GM19351 (cell line): Measurements from ENCODE around the gene TMPRSS3.

Source experiments
- ATAC-seq: cut with Tn5 transposase; IDR thresholded peaks from one replicate; pipeline ENCODE4 v1.9.1; 2021; ENCODE audit warnings: mild to moderate bottlenecking, moderate library complexity; ENCODE audit not compliant: unreplicated experiment

TMPRSS3 gene

GRCh38 chr21:42429021-42429420, 33.2 kb upstream of the TMPRSS3 start:
- no peak for ATAC-seq

DNA sequence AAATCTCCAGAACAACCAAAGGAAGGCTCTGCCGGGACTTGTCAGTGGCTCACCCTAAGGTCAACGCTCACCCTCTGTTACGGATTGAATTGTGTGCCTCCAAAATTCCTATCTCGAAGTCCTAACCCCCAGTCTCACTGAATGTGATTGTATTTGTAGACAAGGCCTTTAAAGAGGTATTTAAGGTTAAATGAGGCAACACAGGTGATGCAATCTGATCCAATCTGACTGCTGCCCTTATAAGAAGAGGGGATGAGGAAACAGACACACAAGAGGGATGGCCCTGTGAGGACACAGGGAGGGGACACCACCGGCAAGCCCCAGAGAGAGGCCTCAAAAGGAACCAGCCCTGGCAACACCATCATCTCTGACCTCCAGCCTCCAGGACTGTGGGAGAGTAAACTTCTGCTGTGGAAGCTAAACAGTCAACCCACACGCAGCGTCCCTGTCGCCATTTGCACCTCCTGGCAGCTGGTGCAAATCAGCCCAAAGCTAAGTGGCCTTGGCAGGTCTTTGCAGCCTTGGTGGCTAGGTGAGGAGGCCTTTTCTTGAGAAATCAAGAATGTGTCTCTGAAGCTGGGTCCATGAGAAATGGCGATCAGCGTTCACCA, 32.1 kb upstream of the TMPRSS3 start:
- no peak for ATAC-seq

DNA sequence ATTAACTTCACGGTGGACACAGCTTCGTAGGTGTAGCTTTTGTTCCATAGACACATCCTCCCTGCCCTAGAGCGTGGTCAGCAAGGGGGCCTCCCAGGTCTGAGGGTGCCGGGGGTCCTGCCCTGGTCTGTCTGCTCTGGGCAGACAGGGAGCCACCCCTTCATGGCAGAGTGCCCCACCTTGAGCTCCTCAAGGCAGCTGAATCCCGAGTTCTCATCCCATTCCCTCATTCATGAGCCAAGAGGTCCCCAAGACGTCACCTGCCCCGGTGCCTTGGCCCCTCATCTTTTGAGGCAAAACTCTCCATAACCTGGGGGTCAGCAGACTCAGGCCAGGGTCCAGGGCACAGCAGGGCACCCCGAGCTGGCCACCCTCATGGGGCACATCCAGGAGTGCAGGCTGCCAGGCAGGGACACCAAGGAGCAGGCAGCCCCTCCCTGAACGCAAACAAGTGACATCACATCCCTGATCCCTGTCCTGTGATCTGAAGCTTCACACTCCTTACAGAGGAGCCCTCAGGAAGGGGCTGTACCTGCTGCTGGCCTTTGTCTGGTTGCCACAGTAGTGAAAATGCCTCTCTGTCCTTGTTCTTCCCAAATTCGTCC, 31.1 kb upstream of the TMPRSS3 start:
- no peak for ATAC-seq

- no peak for ATAC-seq
Measured at GRCh38 chr21:42426424-42426823, 30.6 kb upstream of the TMPRSS3 start.

GRCh38 chr21:42425591-42425990, 29.7 kb upstream of the TMPRSS3 start:
- no peak for ATAC-seq

GRCh38 chr21:42424914-42425541, 29.2 kb upstream of the TMPRSS3 start:
- no peak for ATAC-seq

GRCh38 chr21:42423685-42424084, 27.8 kb upstream of the TMPRSS3 start:
- no peak for ATAC-seq

DNA sequence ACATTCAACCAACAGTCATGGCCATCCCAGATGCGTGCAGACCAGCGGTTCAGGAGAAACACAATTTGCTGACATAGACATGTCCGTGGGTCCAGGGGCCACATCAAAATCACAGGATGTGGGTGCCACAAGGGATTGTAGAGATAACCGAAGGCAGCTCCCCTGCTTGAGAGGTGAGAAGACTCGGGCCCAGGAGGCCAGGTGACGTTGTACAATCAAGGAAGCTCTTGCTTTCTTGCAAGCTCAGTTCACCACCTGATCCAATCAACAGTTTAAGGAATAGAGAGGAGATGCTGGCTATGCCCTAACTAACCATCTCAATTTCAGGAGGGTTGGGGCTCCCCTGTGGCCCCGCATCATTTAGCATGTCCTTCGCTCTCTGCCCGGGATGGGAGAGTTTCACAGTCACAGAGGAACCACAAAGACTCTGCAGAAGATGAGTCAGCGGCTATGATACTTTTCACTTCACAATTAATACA, 27.4 kb upstream of the TMPRSS3 start:
- ATAC-seq, result peak; percentile 68

DNA sequence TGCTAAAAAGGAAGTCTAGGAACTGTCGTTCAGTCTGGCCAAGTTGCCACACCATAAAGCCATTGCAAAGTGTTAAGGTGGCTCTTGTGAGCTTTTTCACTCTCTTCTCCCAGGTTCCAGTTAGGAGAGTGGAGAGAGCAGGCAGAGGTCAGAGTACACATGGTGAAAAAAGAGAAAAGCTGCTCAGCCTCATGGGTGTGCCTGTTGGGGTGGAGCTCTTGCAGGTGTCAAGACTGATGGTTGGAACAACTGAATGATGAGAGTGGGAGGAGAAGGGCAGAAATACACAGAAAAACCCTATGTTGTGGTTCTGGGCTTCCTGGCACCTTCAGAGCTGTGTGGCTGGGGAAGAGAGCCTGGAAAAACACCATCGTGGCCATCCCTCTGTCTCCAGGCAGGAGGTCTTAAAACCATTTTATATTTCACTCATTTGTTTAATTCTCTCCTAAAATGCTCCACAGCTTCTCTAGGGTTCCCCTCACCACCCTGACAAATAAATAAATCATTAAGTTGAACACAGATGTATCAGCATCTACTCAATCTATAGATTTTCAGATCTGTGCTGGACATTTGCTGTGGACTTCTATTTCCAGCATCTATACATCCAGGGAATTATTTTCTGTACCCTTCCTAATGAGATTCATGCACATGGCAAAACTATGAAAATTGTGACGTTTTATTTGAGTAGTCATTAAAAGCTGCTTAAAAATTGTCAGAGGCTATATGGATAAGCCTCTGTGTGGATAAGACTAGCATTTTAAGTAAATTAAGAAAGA, 25.4 kb upstream of the TMPRSS3 start:
- ATAC-seq, result no peak

- ATAC-seq, result no peak
Measured at GRCh38 chr21:42419845-42420244, 24.0 kb upstream of the TMPRSS3 start.

GRCh38 chr21:42418886-42419285, 23.0 kb upstream of the TMPRSS3 start:
- ATAC-seq, result no peak

GRCh38 chr21:42417533-42417932, 21.7 kb upstream of the TMPRSS3 start:
- no peak for ATAC-seq

- ATAC-seq, result peak; percentile 74
Measured at GRCh38 chr21:42414928-42415769, 19.3 kb upstream of the TMPRSS3 start.

GRCh38 chr21:42414553-42414927, 18.7 kb upstream of the TMPRSS3 start:
- ATAC-seq, result no peak

- no peak for ATAC-seq
Measured at GRCh38 chr21:42414066-42414465, 18.2 kb upstream of the TMPRSS3 start.

DNA sequence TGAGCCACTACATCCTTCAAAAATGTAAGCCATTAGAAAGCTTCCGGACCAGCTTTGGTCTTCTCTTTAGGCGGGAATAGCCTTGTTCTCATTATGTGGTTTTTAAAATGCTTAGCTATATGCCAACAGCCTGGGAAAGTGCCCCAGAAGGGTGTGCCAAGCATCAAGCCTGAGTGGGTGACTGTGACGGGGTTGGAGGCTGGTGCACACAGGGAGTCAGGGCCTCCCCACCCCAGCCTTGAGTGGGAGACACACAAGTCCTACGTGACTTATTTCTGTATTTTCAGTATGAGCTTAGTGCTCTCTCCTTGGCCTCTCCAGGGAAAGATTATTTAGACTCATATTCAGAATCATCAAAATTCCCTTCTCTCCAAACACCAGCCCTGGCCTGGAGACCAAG, 17.6 kb upstream of the TMPRSS3 start:
- no peak for ATAC-seq

DNA sequence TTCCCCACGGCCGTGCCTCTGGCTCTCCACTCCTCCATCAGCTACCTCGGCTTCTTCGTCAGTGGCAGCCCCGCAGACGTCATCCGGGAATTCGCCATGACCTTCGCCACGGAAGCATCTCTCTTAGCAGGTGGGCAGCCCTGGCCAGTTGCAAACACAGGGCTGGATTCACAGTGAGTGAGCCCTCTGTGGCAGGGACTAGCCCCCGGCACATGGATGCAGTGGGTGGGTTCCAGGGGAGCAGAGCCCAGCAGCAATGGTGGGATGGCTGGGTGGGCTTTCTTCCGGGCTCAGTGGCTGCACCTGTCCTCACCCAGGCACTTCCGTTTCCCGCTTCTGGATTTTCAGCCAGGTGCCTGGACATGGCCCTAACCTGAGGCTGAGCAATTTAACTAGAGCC, 17.2 kb upstream of the TMPRSS3 start:
- ATAC-seq, result no peak

DNA sequence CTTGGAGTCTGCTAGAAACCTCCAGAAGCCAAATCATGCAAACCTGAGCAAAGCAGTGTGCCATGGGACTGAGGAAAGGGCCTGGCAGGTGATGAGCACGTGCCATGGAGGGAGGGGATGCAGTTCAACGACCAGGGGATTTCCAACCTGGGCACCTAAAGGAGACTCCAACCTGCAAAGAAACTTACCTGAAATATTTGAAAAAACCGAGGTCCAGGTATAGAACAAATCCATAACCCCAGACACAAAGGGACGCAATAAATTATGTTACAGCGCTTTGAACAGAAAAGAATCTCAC, 16.7 kb upstream of the TMPRSS3 start:
- no peak for ATAC-seq

DNA sequence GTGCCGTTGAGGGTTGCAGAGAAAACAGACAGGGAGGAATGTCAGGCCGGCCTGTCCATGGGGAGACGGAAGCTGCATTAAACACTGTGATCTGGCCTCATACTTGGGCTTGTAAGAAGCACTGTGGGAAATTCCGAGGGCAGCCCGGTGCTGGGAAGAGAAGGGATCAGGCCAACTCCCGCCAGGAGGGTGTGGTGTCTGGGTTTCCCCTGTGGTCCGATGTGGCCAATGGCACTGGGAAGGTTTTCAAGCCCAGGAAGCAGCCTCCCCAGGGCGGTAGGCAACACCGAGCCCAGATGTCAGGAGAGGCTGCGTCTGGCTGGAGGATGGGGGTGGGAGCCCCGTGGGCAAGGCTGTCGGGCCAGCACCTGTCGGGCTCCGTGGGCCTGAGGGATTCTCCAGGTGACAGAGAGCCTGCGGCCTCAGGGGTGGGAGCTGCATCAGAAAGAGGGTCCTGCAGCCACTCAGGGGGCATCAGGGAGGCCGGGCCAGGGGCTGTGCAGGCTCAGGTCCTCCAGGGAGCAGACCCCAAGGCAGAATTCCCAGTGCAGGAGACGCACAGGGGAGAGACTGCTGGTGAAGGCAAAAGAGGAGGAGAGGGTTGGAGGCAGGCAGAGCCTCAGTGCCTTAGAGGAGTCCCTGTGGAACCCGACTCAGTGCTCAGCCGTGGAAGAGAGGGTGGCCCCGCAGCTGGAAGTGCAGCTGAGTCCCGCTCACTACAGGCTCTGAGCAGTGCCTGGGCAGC, 16.2 kb upstream of the TMPRSS3 start:
- no peak for ATAC-seq

DNA sequence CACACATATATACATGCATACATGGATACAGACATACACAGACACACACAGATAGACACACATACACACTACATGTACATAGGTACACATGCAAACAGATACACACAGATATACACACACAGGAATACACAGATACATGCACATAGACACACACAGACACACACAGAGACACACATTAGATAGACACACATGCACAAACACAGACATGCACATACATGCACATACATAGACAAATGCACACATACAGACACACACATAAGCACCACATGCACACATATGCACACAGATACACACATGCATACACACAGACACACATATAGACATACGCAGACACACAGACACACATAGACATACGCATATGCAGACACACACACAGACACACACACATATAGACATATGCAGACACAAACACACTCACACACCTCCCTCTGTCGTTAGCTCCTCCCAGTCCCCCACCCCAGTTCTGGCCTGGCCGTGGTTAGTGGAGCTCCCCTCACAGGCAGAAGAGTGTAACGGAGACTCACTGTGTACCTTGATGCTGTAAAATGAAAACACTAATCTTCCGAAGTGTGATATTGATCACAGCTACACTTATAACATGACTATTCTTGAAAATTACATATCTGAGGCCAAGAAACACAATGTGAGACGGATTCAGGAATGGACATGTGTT, 15.5 kb upstream of the TMPRSS3 start:
- ATAC-seq, result no peak
